ENCODE data around the gene CARM1. TPM values are rescaled to one million over a fixed set of nuclear protein-coding genes. Genes with fewer than 3 reads are reported as not detected.
"Not testable (repeated sequence)": the region's sequence is repeated elsewhere in the genome, so short reads cannot be mapped to it uniquely, and the experiment has no call there.

The CARM1 gene
- total RNA-seq, 4 donors from 2014 or later = 19.8 to 24.9 (median 21.2) TPM

DNA sequence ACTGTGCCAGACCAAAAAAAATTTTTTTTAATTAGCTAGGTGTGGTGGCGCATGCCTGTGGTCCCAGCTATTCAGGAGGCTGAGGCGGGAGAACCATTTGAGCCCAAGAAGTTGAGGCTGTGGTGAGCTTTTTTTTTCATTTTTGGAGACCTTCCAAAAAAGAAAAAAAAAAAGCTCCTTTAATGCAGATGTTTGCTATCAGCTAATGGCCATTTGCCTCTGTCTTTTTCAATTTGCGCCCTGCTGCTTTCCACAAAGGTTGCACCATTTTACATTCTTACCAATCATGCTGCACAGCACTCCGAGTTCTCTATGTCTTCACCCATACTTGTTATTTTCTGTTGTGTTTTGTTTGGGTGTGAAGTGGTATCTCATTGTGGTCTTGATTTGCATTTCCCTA, 73.9 kb downstream of the CARM1 start:
- H3K4me3 ChIP-seq (ENCODE audit: low read depth, poor library complexity, severe bottlenecking) = no peak overlapping the region

DNA sequence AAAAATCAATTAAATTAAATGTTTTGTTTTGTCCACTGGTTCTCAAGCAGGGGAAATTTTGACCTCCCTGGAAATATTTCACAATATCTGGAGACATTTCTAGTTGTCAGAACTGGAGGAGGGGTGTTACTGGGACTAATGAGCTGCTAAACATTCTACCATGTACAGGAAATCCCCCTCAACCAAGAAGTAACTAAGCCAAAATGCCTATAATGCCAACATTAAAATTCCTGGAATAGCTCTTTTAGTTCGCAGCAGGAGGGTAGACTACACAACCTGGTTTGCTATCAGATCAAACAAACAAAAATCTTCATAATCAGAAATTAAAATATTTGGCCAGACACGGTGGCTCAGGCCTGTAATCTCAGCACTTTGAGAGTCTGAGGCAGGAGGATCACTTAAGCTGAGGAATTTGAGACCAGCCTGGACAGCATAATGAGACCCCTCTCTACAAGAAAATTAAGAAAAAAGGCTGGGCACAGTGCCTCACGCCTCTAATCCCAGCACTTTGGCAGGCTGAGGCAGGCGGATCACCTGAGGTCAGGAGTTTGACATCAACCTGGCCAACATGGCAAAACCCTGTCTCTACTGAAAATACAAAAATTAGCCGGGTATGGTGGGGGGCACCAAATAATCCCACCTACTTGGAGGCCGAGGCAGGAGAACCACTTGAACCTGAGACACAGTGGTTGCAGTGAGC, 75.8 kb downstream of the CARM1 start:
- no peak overlapping the region for H3K4me3 ChIP-seq (ENCODE audit: low read depth, poor library complexity, severe bottlenecking)
- intact Hi-C loops (cut with DNase I; ENCODE audit: low total_unique reads) = no loop called here
- DNase-seq (ENCODE audit: low spot score in 2 of 2) = no peak
- WGBS, 2 donors = 62 to 63% methylated on average over 6 of the region's 6 CpGs
- no peak for TF ChIP-seq POLR2A (IDR thresholded peaks at IDR 0.05)
- TF ChIP-seq, protein P1, sequence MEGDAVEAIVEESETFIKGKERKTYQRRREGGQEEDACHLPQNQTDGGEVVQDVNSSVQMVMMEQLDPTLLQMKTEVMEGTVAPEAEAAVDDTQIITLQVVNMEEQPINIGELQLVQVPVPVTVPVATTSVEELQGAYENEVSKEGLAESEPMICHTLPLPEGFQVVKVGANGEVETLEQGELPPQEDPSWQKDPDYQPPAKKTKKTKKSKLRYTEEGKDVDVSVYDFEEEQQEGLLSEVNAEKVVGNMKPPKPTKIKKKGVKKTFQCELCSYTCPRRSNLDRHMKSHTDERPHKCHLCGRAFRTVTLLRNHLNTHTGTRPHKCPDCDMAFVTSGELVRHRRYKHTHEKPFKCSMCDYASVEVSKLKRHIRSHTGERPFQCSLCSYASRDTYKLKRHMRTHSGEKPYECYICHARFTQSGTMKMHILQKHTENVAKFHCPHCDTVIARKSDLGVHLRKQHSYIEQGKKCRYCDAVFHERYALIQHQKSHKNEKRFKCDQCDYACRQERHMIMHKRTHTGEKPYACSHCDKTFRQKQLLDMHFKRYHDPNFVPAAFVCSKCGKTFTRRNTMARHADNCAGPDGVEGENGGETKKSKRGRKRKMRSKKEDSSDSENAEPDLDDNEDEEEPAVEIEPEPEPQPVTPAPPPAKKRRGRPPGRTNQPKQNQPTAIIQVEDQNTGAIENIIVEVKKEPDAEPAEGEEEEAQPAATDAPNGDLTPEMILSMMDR (IDR thresholded peaks at IDR 0.05) = no peak

More for the DNA sequence above, 73.9 kb downstream of the CARM1 start:
- WGBS, 2 donors = 86 to 90% methylated on average over 4 of the region's 4 CpGs
- intact Hi-C loops (cut with DNase I; ENCODE audit: low total_unique reads) = no loop called here
- no peak for DNase-seq (ENCODE audit: low spot score in 2 of 2)
- TF ChIP-seq, protein P1 (IDR thresholded peaks at IDR 0.05) = no peak
- no peak for TF ChIP-seq POLR2A (IDR thresholded peaks at IDR 0.05)

- DNase-seq (ENCODE audit: low spot score in 2 of 2) = peak in 1 of 2 donors; percentile 69
- H3K4me3 ChIP-seq (ENCODE audit: low read depth, poor library complexity, severe bottlenecking) = no peak overlapping the region
- TF ChIP-seq, protein P1 (IDR thresholded peaks at IDR 0.05) = no peak
- no peak for TF ChIP-seq POLR2A (IDR thresholded peaks at IDR 0.05)
- intact Hi-C loops (cut with DNase I; ENCODE audit: low total_unique reads) = no loop called here
- WGBS, 2 donors = 43 to 69% methylated on average over 6 of the region's 6 CpGs
Observed at GRCh38 chr19:10952809-10953208, 81.5 kb downstream of the CARM1 start.

DNA sequence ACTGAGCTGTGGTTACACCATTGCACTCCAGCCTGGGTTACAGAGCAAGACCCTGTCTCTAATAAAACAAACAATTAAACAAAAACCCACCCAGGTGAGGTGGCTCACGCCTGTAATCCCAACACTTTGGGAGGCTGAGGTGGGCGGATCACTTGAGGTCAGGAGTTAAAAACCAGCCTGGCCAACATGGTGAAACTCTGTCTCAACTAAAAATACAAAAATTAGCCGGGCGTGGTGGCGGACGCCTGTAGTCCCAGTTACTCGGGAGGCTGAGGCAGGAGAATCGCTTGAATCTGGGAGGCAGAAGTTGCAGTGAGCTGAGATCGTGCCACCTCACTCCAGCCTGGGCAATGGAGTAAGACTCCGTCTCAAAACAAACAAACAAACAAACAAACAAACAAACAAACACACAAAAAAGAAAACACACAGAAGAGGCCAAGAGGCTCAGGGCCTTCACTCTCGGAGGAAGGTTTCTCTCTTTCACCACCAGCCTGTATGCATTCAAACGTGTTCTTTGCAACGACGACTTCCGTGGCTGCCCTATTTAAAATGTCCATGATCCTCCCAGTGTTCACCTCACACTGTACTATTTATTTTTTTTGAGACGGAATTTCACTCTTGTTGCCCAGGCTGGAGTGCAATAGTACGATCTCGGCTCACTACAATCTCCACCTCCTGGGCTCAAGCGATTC, 88.1 kb downstream of the CARM1 start:
- 92 to 95% methylated on average over 19 of the region's 19 CpGs for WGBS, 2 donors
- H3K4me3 ChIP-seq (ENCODE audit: low read depth, poor library complexity, severe bottlenecking); DNase-seq (ENCODE audit: low spot score in 2 of 2); intact Hi-C loops (cut with DNase I; ENCODE audit: low total_unique reads): not testable (repeated sequence)

DNA sequence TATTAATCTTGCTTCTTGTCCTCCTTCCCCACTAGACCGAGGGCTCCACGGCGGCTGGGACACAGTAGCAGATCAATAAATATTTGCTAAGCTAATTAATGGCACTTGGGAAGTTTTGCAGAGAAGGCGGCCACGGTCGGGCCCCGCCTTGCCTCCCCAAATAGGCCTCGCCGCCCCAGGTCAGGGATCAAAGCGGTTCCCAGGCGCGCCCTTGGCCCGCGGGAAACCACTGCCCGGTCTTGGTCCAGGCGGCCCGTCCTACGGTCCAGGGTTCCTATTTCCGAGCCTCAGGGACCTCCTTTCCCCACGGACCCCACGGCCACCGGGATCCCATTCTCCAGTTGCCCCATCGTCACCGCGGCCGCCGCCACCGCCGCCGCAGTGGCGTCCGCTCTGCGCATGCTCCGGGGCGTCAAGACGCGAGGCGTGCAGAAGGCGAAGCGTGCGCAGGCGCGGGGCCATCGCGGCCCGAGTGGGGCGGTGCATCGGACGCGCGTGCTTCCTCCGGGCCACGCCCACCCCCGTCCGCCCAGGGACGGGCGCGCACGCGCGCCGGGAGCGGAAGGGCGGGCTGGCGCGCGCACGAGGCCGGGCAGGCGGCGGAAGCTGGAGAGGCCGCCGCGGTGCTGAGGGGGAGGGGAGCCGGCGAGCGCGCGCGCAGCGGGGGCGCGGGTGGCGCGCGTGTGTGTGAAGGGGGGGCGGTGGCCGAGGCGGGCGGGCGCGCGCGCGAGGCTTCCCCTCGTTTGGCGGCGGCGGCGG, 89.1 kb downstream of the CARM1 start, which contains the start of gene SMARCA4:
SMARCA4 (plus strand) TSS at position 717 of the 759 bp plus-strand sequence. CDS start 23,122 bp downstream, outside the sequence.
- TF ChIP-seq, protein P1 (IDR thresholded peaks at IDR 0.05) = peak in 1 of 3 donors; percentile 8
- peak in 1 of 2 donors; percentile 70 for TF ChIP-seq POLR2A (IDR thresholded peaks at IDR 0.05)
- WGBS, 2 donors = 0 to 1% methylated on average over 47 to 63 of the region's 100 CpGs
- intact Hi-C loops (cut with DNase I; ENCODE audit: low total_unique reads) = no loop called here
- peak within 1 kb of the TSS; percentile 86 for H3K4me3 ChIP-seq (ENCODE audit: low read depth, poor library complexity, severe bottlenecking)
- DNase-seq (ENCODE audit: low spot score in 2 of 2) = peak; percentile 94 to 99
